H4 (cell line): Measurements from ENCODE around the gene SPNS2. TPM values are rescaled to one million over a fixed set of nuclear protein-coding genes. Genes with fewer than 3 reads are reported as not detected.

ENCODE experiments used
- DNase-seq: peaks from one replicate; pipeline ENCODE4 v3.0.0-alpha.2; 2015; ENCODE audit warnings: low spot score
- total RNA-seq: library from RNA; depleted of rRNA; stranded (reverse); fragments of >200 nt; shearing (Covaris generic); gene quantifications from 2 replicates; pipeline ENCODE4 v1.2.3, GENCODE V29; 2014

The SPNS2 gene
- total RNA-seq, 1 experiment from 2014 or later = 0.52 TPM

DNA sequence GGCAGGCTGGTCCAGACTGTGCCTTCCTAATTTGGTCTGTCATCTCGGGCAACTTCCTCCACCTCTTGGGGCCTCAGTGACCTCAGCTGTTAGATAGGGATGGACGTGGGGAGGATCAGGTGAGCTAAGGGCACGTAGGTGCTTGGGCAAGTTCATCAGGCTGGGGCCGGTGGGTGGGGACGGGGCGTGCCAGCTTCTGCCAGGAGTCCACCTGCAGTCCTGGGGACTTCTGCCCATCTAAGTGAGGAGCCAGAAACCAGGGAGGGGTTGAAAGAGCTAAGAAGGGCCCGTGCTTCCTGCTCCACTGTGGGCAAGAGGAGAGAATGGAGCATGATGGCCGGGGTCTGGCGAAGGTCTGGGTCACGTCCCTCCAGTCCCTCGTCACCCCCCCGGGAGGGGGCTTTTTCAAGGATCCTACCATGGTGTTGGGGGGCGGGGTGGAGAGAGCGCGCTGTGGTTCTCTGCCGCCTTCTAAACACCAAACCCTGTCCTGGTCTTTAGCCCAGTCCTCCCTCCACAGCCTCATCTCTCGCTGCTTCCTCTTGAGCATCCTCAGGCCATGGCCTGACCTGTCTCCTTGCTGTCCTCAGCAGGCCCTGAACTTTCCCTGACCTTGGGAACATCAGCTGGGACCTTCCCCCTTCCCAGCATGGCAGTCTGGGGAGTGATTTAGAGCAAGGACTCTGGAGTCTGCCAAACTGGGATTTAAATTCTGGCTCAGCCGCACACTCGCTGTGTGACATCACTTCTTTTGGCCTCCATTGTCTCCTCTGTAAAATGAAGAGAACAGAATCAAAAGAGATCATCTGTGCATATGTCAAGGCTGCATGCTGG is 21.6 kb downstream of the SPNS2 start:
- no peak for DNase-seq

DNA sequence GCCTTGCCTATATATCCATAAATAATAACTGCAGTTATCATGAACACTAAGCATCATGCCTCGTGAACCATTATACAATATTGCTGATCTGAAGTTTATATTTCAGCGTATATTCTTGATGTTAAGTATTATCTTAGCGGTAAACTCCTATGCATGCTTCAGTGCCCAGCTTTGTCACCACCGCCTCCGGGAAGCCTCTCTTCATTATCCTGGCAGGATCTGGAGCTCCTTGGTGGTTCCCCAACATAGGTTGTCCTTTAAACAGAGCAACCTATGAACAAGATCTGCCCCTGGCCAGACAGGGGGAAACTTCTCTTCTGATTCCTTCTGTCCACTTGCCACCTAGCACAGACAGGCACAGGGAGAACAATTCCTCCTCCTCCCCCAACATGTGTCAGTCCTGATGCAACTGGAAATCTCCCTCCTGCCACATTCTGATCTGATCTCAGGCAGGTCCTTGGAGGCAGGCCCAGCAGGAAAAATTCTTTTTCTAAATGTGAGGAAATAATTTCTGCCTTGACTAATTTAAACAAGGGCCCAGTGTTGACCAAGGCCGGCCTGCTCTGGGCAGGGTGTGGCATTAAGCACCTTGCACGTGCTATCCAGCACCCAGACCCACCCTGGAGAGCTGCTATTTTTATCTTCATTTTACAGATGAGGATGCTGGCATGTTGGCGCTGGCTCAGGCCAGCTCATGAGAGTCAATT is 22.4 kb downstream of the SPNS2 start:
- DNase-seq = no peak

DNA sequence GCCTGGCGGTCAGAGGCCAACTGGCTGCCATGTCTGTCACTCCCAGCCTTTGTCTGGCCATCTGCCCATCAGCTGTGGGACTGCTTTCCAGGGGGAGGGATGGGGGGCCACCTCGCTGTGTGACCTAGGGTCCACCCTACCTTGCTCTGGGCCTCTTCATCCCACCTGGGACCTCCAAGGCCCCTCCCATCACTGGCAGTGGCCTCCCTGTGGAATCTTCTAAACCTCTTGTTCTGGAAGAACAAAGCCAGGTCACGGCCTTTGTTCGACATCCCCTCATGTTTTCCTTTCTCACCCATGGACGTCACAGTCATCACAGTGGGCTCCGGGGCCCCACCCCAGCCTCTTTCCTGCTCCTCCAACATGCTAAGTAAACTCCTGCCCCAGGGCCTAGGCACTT is 24.0 kb downstream of the SPNS2 start:
- no peak for DNase-seq

DNA sequence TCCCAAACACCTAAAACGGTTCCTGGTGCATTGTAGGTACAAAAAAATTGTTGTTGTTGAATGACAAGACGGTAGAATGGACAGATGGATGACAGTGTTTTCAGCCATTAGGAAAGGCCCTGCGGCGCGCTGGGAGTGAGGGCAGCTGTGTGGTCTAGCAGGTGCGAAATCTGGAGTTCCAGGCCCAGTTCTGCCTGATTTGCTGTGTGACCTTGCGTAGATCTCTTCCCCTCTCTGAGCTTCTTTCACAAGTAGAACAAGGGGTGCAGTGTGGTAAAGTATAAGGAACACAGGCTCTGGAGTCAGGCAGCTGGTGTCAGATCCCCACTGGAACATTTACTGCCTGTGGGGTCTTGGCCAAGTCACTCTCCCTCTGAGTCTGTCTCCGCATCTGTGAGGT is 25.3 kb downstream of the SPNS2 start:
- DNase-seq = no peak

DNA sequence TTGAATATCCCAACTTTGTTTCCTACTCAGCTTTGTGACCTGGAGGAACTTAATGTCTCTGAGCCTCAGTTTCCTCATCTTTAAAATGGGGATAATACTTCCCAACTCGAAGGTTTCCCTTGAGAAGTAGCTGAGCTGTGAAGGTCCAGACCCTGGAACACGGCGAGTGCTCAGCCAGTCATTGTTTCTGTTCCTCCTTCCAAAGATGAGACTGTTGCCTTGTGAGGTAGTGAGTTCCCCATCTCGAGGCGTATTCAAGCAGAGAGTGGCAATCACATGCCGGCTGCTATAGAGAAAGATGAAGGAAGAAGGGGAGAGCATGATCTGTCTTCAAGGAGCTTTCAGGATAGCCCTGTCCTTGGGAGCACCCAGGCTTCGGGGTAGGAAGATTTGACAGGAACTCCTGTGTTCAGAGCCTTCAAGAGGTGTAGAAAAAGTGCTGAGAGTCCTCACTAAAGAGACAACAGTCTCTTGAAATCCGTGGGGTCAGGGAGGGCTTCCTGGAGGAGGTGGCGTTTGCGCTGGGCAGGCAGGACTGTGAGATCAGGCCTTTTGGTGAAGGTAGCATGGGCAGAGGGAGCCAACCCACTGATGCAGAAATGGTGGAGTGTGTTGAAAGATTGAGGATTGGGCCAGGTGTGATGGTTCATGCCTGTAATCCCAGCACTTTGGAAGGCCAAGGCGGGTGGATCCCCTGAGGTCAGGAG is 27.2 kb downstream of the SPNS2 start:
- no peak for DNase-seq

DNA sequence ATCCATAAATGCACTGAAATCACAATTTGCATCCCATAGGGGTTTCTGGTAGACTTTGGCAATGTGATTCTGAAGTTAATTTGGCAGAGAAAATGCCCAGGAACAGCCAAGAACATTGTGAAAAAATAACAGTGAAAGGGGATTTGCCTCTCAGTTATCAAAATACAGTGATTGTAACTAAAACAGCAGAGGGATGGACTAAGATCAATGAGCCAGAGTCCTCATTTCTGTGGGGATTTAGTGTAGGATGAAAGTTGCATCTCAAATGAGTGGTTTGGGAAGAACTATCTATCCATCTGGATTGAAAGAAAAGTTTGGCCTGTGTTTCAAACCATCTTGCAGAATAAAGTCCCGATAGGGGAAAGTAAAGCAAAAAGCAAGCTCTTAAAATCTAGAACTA is 28.5 kb downstream of the SPNS2 start:
- DNase-seq = no peak

DNA sequence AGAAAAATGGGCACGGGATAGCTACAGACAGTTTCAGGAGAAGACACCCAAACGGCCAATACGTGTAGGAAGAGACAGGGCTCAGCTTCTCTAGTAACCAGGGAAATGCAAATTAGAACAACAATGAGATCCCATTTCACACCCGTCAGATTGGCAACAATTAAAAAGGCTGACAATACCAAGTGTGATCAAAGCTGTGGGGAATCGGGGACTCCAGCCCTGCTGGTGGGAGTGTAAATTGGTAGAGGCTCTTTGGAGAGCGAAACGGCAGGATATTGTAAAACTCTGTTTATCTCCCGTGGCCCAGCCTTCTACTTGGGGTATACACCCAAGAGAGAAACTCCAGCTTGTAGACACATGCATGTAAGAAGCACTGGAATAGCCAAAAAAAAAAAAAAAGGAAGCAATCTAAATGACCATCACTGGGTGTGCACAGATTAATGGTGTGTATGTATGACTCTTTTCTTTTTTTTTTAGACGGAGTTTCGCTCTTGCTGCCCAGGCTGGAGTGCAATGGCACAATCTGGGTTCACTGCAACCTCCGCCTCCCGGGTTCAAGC is 29.0 kb downstream of the SPNS2 start:
- no peak for DNase-seq

DNA sequence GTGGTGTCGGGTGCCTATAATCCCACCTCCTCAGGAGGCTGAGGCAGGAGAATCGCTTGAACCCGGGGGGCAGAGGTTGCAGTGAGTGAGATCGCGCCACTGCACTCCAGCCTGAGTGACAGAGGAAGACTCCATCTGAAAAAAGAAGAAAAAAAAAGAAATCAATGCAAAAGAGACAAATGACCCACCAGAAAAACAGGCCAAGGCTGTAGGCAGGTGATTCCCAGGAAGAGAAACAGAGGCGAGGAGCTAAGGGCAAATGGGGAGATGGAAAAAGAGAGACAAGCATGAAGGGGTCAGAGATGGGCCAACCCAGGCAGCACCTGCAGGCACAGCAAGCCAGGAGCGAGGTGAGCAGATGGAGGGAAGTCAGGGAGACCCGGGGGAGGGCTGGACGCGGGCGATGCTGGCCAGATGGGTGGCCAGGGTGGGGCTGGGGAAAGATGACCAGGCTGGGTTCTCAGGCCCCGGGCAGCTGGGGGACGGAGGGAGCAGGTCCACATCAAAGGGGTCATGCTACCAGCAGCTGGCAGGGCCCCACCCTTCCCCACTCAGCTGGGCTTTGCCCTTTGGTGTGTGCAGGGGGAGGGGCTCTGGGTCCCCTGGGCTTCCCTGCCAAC is 31.0 kb downstream of the SPNS2 start:
- DNase-seq = no peak

DNA sequence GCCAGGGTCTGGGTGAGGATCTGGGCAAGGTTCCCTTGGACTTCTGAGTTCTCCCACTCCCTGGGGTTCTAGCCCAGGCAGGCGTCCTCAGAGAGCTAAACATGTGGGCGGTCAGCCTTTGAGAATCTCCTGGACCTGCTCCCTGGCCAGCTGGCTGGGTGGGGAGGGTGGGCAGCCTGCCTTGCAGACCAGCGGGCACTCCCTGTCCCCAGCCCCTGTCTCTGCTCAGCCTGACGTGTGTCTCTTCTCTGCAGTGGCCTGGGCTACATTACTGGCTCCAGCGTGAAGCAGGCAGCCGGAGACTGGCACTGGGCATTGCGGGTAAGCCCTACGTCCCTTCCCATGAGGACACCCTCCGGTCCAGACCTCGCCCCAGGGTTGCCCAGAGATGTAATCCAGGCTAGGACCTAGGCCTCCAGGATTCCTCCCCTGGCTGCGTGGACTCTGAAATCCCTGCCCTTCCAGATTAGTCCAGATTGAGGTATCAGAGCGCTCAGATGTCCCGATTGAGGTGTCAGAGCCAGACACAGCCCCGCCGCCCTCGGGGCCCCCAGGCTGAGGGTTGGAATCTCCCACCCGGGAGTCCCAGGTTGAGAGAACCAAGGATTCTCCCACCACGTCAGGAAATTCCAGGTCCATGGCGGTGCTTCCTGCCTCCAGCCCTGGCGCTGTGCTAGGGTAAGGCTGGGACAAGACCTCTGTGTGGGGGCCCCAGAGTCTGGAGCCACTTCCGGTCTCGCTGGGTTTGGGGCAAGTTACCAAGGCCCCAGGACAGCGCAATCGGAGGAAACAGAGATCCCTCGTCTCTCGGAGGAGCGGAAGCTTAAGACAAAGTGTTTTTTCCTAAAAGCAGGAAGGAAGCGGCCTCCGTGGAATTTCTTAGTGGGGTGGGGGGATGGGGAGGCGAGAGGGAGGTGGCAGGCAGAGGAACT is 32.4 kb downstream of the SPNS2 start:
- no peak for DNase-seq

DNA sequence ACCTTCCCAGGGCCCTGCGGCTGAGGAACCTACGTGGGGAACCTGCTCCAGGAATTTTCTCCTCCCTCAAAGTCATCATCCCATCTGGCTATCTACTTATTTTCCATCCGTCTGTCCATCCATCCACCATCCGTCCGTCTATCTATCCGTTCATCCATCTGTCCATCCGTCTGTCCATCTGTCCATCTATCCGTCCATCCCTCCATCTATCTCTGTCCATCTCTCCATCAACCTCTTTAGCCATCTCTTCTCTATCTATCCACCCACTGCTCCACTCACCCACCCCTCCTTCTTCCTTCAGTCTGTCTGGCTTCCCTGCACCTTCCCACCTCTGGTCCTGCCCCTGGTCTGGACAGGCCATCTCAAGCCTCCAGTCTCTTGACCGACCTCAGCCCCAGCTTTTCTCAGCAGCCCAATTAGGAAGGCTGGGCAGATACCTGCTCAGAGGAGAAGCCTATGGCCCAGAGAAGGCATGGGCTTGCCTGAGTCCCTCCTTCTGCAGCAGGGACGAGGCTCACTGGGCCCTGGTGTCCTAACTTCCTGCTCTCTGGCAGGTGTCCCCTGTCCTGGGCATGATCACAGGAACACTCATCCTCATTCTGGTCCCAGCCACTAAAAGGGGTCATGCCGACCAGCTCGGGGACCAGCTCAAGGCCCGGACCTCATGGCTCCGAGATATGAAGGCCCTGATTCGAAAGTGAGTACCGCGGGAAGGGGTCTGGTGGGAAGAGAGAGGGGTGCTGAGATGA is 33.5 kb downstream of the SPNS2 start:
- DNase-seq = no peak

DNA sequence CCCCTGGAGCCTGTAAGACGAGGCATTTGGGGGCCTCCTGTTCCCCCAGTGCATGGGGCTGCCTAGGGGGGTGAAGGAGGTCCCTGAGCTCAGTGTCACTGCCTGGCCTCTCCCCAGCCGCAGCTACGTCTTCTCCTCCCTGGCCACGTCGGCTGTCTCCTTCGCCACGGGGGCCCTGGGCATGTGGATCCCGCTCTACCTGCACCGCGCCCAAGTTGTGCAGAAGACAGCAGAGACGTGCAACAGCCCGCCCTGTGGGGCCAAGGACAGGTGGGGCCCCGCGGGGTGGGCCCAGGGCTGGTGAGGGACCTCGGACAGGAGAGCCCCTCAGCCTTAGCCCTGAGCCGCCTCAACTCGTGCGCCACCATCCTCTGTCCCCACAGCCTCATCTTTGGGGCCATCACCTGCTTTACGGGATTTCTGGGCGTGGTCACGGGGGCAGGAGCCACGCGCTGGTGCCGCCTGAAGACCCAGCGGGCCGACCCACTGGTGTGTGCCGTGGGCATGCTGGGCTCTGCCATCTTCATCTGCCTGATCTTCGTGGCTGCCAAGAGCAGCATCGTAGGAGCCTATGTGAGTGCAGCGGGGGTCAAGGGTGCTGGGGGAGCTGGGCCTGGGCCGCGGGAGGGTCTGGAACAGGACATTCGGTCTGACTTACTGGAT is 34.3 kb downstream of the SPNS2 start:
- DNase-seq = no peak

DNA sequence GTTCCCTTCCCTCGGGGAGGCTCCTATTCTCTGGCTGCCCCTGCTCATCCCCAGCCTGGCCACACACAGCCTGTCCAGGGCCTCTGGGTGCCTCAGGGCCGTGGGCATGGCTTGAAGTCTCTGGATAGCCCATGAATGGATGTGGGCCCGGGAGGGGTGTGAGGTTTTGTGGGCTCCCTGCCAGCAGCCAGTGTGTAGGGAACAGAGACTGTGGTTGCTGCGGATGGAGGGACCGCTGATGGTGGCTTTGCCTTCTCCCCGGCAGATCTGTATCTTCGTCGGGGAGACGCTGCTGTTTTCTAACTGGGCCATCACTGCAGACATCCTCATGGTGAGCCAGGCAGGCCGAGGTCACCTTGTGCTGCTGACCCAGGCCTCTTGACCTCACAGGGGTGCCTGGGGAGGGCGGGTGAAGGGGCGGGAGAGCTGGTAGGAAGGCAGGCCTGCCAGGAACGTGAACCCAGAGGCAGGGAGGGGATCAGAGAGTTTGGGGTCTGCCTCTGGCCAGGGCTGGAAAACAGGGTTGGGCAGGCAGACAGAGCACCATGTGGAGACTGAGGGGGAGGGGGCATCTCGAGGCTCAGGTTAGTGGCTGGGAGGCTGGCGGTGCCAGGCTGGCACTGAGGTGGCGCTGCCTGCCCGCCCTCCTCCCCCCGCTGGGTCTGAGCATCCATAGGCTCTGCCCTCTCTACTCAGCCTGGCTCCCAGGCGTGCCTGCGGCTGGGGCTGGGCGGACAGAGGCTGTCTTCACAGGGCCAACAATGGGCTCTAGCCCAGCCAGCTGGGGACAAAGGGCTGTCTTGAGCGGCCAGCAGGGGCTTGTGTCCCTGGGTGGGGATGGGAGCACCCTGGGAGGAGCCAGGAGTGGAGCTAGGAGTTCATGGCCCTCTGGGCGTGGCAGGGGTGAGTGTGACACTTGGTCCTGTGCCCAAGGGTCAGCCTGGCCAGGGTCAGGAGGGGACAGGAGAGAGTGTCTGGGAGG is 35.1 kb downstream of the SPNS2 start:
- peak; percentile 42 for DNase-seq

DNA sequence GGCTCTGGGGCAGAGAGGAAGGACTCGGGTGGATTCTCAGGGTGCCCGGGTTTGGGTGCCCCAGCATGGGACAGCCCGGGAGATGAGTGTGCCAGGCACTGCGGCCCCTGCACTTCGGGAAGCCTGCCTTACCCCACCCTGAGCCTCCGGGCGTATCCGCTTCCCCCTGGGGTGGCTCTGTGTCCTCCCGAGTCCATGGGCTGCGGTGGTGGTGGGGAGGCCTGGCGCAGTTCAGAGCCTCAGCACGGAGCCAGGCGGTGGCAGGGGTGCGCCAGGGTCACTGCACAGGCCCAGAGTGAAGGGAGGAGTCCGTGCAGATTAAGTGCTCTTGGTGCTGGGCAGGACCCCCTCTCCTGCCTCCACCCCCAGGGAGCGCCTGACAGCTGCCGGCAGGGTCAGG is 35.8 kb downstream of the SPNS2 start:
- no peak for DNase-seq

DNA sequence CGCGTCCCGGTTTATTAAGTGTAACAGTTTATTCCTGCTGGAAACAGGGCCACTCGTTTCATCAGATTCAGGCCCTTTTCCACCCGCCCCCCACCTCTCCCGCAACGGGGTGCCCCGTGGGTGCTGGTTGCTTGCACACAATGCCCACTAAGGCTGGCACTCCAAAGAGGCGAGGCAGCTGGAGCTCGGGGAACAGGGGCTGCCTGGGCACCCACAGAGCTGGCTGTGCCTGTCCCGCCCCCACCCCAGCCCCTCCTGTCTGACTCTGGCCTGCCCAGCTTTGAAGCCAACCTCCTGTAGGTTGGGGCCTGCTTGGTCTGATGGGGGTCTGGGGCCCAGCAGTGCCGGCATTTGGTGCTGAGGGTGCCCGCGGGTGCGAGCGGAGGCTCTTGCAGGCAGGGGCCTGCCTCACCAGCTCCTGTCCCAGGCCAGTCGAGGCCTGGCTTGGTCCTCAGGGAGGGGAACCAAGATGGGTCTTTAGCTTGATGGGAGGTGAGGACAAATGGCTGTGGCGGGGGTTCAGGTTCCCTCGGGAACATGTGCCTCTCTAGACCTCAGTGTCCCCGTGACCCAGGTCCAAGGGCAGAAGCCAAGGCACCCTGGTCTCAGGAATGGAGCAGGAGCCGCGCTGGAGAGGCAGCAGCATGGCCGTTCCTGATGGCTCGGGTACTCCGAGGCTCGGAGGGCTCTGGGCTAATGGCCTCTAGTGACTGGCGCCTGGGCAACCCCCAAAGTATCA is 36.4 kb downstream of the SPNS2 start:
- DNase-seq = no peak

DNA sequence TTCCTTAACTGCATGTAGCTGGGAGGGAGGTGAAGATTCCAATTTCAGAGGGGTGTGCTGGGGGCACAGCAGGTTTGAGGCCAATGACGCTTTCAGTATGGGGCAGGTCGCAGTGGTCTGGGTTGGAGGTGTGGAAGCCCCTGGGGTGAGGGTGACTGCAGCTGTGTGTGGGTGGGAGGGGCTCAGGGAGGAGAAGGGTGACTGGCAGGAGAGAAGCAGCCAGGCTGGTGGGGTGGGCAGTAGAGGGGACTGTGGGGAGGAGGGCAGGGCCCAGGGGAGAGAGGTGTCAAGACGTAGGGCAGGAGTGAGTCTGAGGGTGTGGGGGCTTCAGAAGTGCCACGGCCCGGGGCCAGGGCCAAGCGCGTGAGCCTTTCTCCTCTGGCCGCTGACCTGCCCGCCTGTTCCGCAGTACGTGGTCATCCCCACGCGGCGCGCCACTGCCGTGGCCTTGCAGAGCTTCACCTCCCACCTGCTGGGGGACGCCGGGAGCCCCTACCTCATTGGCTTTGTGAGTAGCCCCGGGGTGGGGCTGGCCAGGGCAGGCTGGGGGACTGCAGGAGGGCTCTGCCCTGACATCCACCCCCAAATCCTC is 37.1 kb downstream of the SPNS2 start:
- no peak for DNase-seq

DNA sequence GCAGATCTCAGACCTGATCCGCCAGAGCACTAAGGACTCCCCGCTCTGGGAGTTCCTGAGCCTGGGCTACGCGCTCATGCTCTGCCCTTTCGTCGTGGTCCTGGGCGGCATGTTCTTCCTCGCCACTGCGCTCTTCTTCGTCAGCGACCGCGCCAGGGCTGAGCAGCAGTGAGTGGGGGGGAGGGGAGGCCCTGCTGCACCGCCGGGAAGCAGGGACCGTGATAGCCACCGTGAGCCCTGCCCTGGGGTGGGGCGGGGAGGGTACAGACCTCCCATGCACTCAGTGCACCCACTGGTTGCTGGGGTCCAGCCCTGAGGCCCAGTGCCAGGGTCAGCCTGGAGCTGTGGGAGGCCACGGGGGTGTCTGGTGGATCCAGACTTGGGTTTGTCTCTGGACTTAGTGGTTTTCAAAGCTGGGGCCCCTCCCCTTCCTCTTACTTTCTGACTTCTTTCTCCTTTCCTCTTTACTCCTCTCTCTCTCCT is 37.6 kb downstream of the SPNS2 start:
- no peak for DNase-seq
